GM18858 (cell line): Measurements from ENCODE around the gene C1QTNF12.
"Not testable (repeated sequence)": the region's sequence is repeated elsewhere in the genome, so short reads cannot be mapped to it uniquely, and the experiment has no call there.

Experiments used
- ATAC-seq: cut with Tn5 transposase; IDR thresholded peaks from one replicate; pipeline ENCODE4 v1.9.1; 2021; ENCODE audit not compliant: unreplicated experiment

C1QTNF12 gene

DNA sequence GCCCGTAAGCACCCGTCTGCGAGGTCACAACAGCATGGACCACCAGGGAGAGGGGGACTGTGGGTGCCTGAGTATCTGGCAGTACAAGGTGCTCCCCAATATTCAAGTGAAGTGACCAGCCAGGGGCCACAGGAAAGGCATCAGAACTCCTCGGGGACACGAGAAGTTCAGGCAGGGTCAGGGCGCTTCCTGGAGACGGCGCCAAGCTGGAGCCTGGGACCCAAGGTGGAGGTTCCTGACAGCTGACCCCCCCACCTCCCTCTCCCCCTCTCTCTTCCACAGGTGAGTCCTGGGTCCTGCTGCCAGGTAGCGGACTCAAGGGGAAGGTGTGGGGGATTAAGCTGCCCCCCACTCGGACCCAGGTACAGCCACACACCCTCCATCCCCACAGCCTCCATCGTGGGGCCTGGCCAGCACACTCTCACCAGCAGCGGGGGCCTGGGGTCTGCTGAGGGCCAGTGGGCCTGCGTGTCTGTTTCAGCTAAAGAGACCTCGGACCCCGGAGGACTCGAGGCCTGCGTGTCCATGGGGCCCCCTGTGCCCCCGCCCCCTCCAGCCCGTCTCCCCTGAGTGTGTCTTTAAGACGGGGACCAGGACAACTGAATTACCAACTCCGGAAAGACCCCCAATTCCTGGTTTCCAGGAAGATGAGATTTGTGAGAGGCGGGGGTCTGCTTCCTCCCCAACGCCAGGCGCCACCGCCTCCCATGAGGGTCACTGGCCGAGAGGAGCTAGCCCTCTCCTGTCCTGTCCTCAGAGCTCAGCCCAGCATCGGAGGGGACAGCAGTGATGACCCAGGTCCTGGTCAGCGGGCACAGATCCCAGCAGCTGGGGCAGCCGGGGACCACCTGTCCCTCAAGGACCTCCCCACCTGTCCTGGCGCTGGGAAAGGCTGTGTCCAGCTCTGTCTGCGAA lies 46.3 kb downstream of the C1QTNF12 start:
- ATAC-seq: no peak

- ATAC-seq: no peak
These were observed 47.2 kb downstream of the C1QTNF12 start for GRCh38 chr1:1199141-1199960.

- no peak for ATAC-seq
These were observed 47.9 kb downstream of the C1QTNF12 start for GRCh38 chr1:1198423-1199140.

- ATAC-seq: no peak
These were observed 48.7 kb downstream of the C1QTNF12 start for GRCh38 chr1:1197551-1198422.

DNA sequence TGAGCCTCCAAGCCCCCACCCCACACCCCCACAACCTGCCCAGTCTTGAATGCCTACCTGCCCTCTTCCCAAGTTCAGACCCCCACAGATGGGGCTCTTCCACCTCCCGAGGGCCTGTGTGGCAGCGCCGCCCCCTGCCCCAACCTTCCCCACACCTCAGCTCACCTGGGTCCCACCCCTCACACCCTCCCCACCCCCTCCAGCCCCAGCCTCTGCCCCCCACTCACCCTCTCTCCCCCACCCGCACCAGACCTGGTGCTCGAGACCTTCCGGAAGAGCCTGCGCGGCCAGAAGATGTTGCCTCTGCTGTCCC lies 49.4 kb downstream of the C1QTNF12 start:
- no peak for ATAC-seq

- ATAC-seq: no peak
These were observed 49.9 kb downstream of the C1QTNF12 start for GRCh38 chr1:1196431-1197187.

DNA sequence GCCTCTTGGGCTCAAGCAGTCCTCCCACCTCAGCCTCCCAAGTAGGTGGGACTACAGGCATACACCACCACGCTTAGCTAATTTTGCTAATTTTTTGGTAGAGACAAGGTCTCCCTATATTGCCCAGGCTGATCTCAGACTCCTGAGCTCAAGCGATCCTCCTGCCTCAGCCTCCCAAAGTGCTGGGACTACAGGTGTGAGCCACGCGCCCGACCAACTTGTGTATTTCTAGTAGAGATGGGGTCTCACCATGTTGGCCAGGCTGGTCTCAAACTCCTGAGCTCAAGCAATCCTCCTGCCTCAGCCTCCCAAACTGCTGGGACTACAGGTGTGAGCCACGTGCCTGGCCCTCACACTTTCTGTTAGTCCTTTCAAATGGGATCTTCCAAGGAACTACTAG lies 50.8 kb downstream of the C1QTNF12 start:
- ATAC-seq: not testable (repeated sequence)

DNA sequence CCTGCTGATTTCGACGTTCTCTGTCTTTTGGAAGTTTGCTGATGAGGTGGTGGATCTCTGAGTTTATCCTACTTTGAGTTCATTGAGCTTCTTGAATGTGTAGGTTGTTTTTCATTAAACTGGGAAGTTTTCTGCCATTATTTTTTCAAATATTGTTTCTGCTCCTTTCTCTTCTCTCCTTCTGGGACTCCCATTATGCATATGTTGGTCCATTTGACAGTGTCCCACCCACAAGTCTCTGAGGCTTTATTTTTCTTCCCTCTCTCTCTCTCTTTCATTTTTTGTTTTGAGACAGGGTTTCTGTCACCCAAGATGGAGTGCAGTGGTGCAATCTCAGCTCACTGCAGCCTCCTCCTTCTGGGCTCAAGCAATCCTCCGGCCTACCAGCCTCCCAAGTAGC lies 51.8 kb downstream of the C1QTNF12 start:
- ATAC-seq: no peak
